Measurements from ENCODE around the gene ASH1L.
"Not testable (repeated sequence)": the region's sequence is repeated elsewhere in the genome, so short reads cannot be mapped to it uniquely, and the experiment has no call there.

The ASH1L gene

GRCh38 chr1:155389826-155390225 is 172.8 kb downstream of the ASH1L start:
- TF ChIP-seq POLR2A (IDR thresholded peaks at IDR 0.05; ENCODE audit: low read depth, low read length), result no peak
- no peak for FAIRE-seq
- no peak for DNase-seq (ENCODE audit: insufficient read length, low spot score)

GRCh38 chr1:155385836-155386235 is 176.8 kb downstream of the ASH1L start:
- not testable (repeated sequence) for FAIRE-seq; DNase-seq (ENCODE audit: insufficient read length, low spot score)

- DNase-seq (ENCODE audit: insufficient read length, low spot score), result no peak
- TF ChIP-seq POLR2A (IDR thresholded peaks at IDR 0.05; ENCODE audit: low read depth, low read length), result no peak
- peak; percentile 45 for FAIRE-seq
These were observed 179.2 kb downstream of the ASH1L start for GRCh38 chr1:155383406-155383805.

- no peak for DNase-seq (ENCODE audit: insufficient read length, low spot score)
- no peak for TF ChIP-seq POLR2A (IDR thresholded peaks at IDR 0.05; ENCODE audit: low read depth, low read length)
- FAIRE-seq, result peak; percentile 36
These were observed 182.9 kb downstream of the ASH1L start for GRCh38 chr1:155379631-155380090.

GRCh38 chr1:155379180-155379579 is 183.4 kb downstream of the ASH1L start:
- no peak for TF ChIP-seq POLR2A (IDR thresholded peaks at IDR 0.05; ENCODE audit: low read depth, low read length)
- no peak for FAIRE-seq
- DNase-seq (ENCODE audit: insufficient read length, low spot score), result no peak

- no peak for TF ChIP-seq POLR2A (IDR thresholded peaks at IDR 0.05; ENCODE audit: low read depth, low read length)
- no peak for DNase-seq (ENCODE audit: insufficient read length, low spot score)
- no peak for FAIRE-seq
These were observed 202.6 kb downstream of the ASH1L start for GRCh38 chr1:155360051-155360450.

- no peak for DNase-seq (ENCODE audit: insufficient read length, low spot score)
- no peak for FAIRE-seq
These were observed 210.0 kb downstream of the ASH1L start for GRCh38 chr1:155352631-155353030.

GRCh38 chr1:155342842-155343241 is 219.8 kb downstream of the ASH1L start:
- FAIRE-seq (no peak), DNase-seq (ENCODE audit: insufficient read length, low spot score) (no peak)
- no peak for TF ChIP-seq POLR2A (IDR thresholded peaks at IDR 0.05; ENCODE audit: low read depth, low read length)

More at GRCh38 chr1:155352631-155353030, 210.0 kb downstream of the ASH1L start:
- no peak for TF ChIP-seq POLR2A (IDR thresholded peaks at IDR 0.05; ENCODE audit: low read depth, low read length)

GRCh38 chr1:155339515-155340097 is 223.0 kb downstream of the ASH1L start:
- TF ChIP-seq POLR2A (IDR thresholded peaks at IDR 0.05; ENCODE audit: low read depth, low read length), result no peak
- no peak for FAIRE-seq
- no peak for DNase-seq (ENCODE audit: insufficient read length, low spot score)

- no peak for TF ChIP-seq POLR2A (IDR thresholded peaks at IDR 0.05; ENCODE audit: low read depth, low read length)
- FAIRE-seq (no peak), DNase-seq (ENCODE audit: insufficient read length, low spot score) (no peak)
These were observed 227.6 kb downstream of the ASH1L start for GRCh38 chr1:155334962-155335361.

GRCh38 chr1:155329980-155330598 is 232.5 kb downstream of the ASH1L start:
- no peak for DNase-seq (ENCODE audit: insufficient read length, low spot score)
- TF ChIP-seq POLR2A (IDR thresholded peaks at IDR 0.05; ENCODE audit: low read depth, low read length), result no peak
- FAIRE-seq, result no peak

- not testable (repeated sequence) for FAIRE-seq; DNase-seq (ENCODE audit: insufficient read length, low spot score)
These were observed 233.7 kb downstream of the ASH1L start for GRCh38 chr1:155328856-155329255.

GRCh38 chr1:155327981-155328380 is 234.6 kb downstream of the ASH1L start:
- DNase-seq (ENCODE audit: insufficient read length, low spot score) (no peak), FAIRE-seq (no peak)
- no peak for TF ChIP-seq POLR2A (IDR thresholded peaks at IDR 0.05; ENCODE audit: low read depth, low read length)

GRCh38 chr1:155326631-155327037 is 236.0 kb downstream of the ASH1L start:
- no peak for TF ChIP-seq POLR2A (IDR thresholded peaks at IDR 0.05; ENCODE audit: low read depth, low read length)
- FAIRE-seq, result no peak
- DNase-seq (ENCODE audit: insufficient read length, low spot score), result no peak

GRCh38 chr1:155326020-155326526 is 236.5 kb downstream of the ASH1L start:
- DNase-seq (ENCODE audit: insufficient read length, low spot score), result no peak
- no peak for FAIRE-seq
- no peak for TF ChIP-seq POLR2A (IDR thresholded peaks at IDR 0.05; ENCODE audit: low read depth, low read length)
